PC-3 (cell line): Measurements from ENCODE around the gene VWDE.

ENCODE experiments used
- CTCF ChIP-seq: fragments of 300-600 bp; sonication (generic); conservative IDR thresholded peaks from 2 replicates; pipeline ENCODE4 v1.5.1; 2017; ENCODE audit warnings: antibody characterized with exemption, low read depth, mild to moderate bottlenecking, low read length
- EZH2 ChIP-seq: fragments of 300-600 bp; sonication (generic); IDR thresholded peaks from one replicate; pipeline ENCODE4 v1.6.1; 2017; ENCODE audit warnings: antibody characterized with exemption, mild to moderate bottlenecking, low read length; ENCODE audit not compliant: unreplicated experiment
- EZH2phosphoT487 ChIP-seq: fragments of 300-600 bp; sonication (generic); IDR thresholded peaks from 2 replicates; pipeline ENCODE4 v1.6.1; 2018; ENCODE audit warnings: mild to moderate bottlenecking, antibody characterized with exemption, low read length, borderline replicate concordance

DNA sequence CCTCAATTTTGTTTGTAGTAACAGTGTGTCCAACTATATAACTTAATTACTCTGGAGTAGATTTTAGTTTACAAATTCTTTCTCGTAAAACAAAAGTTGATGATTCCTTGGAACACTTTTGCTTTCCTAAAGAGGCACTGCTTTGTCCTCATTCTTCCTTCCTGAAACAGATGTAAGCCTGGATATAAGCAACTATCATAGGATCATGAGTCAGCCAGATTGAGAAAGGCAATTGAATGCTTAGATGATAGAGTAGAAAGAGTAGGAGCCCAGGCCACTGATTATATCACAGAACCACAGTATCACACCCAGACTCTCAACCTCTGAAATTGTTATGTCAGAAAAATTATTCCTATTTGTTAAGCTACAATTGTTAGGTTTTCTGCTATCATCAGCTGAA is 122.6 kb downstream of the VWDE start:
- TF ChIP-seq CTCF, result no peak
- TF ChIP-seq EZH2, result no peak
- no peak for TF ChIP-seq EZH2phosphoT487
